HUES48 (cell line): ENCODE results near the gene ACACB.
"Not testable (repeated sequence)": the region's sequence is repeated elsewhere in the genome, so short reads cannot be mapped to it uniquely, and the experiment has no call there.

Experiments
- H3K27ac ChIP-seq: one replicate; pipeline ENCODE4 v1.7.0; 2013; ENCODE audit warnings: low read depth, low read length, inconsistent platforms
- H3K27me3 ChIP-seq: 2 replicates; pipeline ENCODE4 v1.6.1; 2013; ENCODE audit warnings: mild to moderate bottlenecking, low read length; ENCODE audit not compliant: control insufficient read depth, insufficient read depth
- H3K36me3 ChIP-seq: 2 replicates; pipeline ENCODE4 v1.6.1; 2013; ENCODE audit warnings: low read length; ENCODE audit not compliant: control insufficient read depth, insufficient read depth
- H3K4me1 ChIP-seq: 2 replicates; pipeline ENCODE4 v1.6.1; 2013; ENCODE audit warnings: mild to moderate bottlenecking, low read length; ENCODE audit not compliant: control insufficient read depth, insufficient read depth
- H3K4me3 ChIP-seq: 2 replicates; pipeline ENCODE4 v1.5.1; 2013; ENCODE audit warnings: mild to moderate bottlenecking, low read depth, low read length
- H3K9ac ChIP-seq: 2 replicates; pipeline ENCODE4 v1.6.1; 2013; ENCODE audit warnings: mild to moderate bottlenecking, low read depth, low read length, moderate library complexity
- H3K9me3 ChIP-seq: 2 replicates; pipeline ENCODE4 v1.6.1; 2013; ENCODE audit warnings: low read length; ENCODE audit not compliant: control insufficient read depth, insufficient read depth

The ACACB gene

DNA sequence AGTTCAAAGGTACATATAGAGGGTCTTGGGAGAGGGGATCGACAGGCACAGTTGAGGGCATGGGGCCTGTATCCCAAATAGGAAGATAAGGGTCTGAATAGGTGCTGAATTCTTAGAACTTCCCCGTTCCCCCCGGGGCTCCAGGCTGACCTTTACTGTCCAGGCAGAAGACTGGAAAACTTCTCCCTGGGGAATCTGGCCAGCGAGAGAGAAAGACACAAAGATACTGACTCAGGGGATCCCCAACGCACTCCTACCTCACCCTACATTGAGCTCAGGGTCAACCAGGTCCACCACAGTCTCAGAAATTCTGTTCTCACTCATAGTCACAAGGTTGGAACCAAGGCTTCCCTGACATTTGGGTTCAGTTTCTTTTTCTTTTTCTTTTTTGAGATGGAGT, 46.2 kb downstream of the ACACB start:
- Histone ChIP-seq H3K27ac (no peak overlapping the region), H3K9me3 (no peaks in the 10 kb centered on the region), H3K36me3 (peaks cover under 1% of the 10 kb centered on the region; the same call in 1 of the 2 replicates), H3K27me3 (no peaks in the 10 kb centered on the region), H3K4me3 (no peak overlapping the region), H3K9ac (no peak overlapping the region), H3K4me1 (no peaks in the 10 kb centered on the region)

DNA sequence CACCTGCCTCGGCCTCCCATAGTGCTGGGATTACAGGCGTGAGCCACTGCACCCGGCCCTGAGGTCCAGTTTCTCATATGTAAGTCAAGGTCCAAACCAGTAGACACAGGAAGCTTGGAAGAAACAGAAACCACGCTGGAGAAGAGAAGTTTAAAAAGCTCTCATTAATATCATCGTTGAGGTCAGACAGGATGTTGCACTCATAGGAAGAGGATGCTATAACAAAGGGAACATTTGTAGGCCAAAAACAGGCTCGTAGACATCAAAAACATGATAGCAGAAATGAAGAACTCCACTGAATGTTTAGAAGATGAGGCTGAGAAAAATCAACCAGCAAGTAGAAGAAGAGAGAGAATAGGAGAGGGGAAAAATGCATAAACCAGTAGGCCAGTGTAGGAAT, 46.8 kb downstream of the ACACB start:
- no peak overlapping the region for H3K9ac ChIP-seq
- H3K36me3 ChIP-seq, result peaks cover 7% of the 10 kb centered on the region; the same call in 1 of the 2 replicates
- no peak overlapping the region for H3K4me3 ChIP-seq
- no peak overlapping the region for H3K27ac ChIP-seq
- H3K9me3 ChIP-seq, result no peaks in the 10 kb centered on the region
- no peaks in the 10 kb centered on the region for H3K4me1 ChIP-seq
- no peaks in the 10 kb centered on the region for H3K27me3 ChIP-seq

DNA sequence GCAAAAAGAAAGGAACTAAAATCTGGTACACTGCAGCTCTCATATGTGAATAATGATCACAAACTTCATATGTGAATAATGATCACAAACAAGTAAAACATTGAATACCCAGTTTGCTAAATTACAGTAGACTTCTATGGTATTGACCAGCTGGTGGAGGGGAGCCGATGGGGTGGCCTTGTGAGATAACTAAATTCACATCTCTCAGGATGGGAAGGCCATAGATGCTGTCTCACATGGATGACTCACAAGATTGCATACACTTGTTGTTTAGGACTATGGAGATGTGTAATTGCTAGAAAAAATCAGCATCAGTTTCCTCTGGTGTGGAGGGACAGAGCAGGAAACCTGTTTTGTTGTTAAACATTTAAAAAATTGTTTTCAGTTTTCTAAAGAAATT, 49.2 kb downstream of the ACACB start:
- Histone ChIP-seq H3K4me1 (no peaks in the 10 kb centered on the region), H3K27me3 (no peaks in the 10 kb centered on the region), H3K9ac (no peak overlapping the region), H3K4me3 (no peak overlapping the region), H3K27ac (no peak overlapping the region), H3K9me3 (no peaks in the 10 kb centered on the region), H3K36me3 (peaks cover 20% of the 10 kb centered on the region)

DNA sequence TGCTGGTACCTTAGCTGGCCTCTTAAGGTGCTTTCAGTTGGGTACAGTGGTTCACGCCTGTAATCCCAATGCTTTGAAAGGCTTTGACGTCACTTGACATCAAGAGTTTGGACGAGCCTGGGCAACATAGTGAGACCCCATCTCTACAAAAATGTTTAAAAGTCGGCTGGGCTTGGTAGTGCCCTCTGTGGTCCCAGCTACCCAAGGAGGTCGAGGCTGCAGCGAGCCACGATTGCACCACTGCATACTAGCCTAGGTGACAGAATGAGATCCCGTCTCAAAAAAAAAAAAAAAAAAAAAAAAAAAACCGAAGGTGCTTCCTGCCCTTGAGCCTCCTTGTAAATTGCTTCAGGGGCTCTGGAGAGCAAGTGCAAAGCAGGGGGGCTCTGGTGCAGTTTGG, 50.0 kb downstream of the ACACB start:
- Histone ChIP-seq H3K9me3 (no peaks in the 10 kb centered on the region), H3K27ac (no peak overlapping the region), H3K4me1 (no peaks in the 10 kb centered on the region), H3K4me3 (no peak overlapping the region), H3K27me3 (no peaks in the 10 kb centered on the region), H3K9ac (no peak overlapping the region), H3K36me3 (peaks cover 21% of the 10 kb centered on the region)

DNA sequence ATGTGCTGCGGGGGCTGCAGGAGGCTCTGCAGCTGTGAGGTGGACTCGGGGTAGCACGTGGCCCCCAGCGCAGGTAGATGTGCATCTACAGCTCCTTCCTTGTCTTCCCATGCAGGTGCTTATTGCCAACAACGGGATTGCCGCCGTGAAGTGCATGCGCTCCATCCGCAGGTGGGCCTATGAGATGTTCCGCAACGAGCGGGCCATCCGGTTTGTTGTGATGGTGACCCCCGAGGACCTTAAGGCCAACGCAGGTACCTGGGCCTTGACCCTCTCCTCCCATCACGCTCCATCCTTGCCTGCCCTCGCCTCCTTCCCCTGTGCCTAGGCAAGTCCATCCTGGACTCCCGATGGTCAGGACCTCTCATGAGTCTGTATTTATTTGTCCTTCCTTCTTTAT, 51.4 kb downstream of the ACACB start:
- H3K27ac ChIP-seq, result no peak overlapping the region
- H3K27me3 ChIP-seq, result no peaks in the 10 kb centered on the region
- no peak overlapping the region for H3K9ac ChIP-seq
- no peaks in the 10 kb centered on the region for H3K9me3 ChIP-seq
- H3K4me1 ChIP-seq, result no peaks in the 10 kb centered on the region
- H3K36me3 ChIP-seq, result peaks cover 32% of the 10 kb centered on the region
- H3K4me3 ChIP-seq, result no peak overlapping the region

DNA sequence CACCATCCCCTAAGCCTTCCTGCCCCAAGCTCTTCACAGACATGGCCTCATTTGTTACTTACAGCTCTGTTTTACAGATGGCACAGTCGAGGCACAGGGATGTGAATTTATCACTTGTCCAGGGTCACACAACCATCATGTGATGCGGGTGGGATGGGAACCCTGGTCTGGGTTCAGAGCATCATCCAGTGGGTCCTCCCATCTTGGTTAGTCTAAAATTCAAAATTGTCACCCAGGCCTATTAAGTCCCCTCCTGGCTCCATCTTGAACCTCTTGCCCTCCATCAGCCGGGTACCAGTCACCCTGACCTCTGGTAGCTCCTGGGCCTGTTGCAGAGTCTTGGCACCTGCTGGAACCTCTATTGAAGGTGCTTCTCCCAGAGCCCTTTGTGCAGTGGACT, 52.9 kb downstream of the ACACB start:
- H3K27me3 ChIP-seq, result no peaks in the 10 kb centered on the region
- no peaks in the 10 kb centered on the region for H3K4me1 ChIP-seq
- H3K9me3 ChIP-seq, result no peaks in the 10 kb centered on the region
- no peak overlapping the region for H3K27ac ChIP-seq
- H3K9ac ChIP-seq, result no peak overlapping the region
- H3K36me3 ChIP-seq, result peaks cover 32% of the 10 kb centered on the region
- no peak overlapping the region for H3K4me3 ChIP-seq

DNA sequence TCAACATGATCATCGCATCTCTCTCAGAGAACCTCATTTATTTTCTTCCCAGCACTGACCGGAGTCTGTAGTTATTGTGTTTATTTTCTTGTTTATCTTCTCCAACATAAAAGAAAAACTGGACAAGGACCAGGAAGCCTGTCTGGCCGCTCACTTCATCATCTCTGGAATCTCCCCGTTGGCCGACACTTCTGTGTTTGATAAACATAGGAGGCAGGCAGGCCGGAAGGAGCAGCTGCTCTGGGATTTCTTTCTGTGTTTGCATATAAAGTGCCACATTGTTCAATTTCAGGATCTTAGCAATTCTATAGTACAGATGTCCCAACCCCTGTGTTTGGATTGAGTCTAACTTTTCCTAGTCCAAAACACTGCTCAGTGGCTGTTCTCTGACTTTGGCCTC, 53.3 kb downstream of the ACACB start:
- Histone ChIP-seq H3K27me3 (no peaks in the 10 kb centered on the region), H3K9ac (no peak overlapping the region), H3K4me3 (no peak overlapping the region), H3K9me3 (no peaks in the 10 kb centered on the region), H3K4me1 (no peaks in the 10 kb centered on the region), H3K36me3 (peaks cover 32% of the 10 kb centered on the region), H3K27ac (no peak overlapping the region)

DNA sequence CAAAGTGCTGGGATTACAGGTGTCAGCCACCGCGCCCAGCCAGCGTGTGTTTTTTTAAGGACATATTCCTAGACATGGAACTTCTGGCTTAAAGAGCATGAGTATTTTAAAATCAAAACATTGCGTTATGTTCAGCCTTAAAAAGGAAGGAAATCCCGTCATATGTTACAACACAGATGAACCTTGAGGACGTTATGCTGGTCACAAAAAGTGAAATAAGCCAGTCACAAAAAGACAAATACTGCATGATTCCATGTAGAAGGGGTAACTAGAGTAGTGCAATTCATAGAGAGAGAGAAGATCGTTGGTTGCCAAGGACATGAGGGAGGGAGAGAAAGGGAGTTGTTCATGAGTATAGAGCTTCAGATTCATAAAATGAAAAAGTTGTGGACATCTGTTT, 53.9 kb downstream of the ACACB start:
- H3K9me3 ChIP-seq, result no peaks in the 10 kb centered on the region
- H3K4me3 ChIP-seq, result no peak overlapping the region
- peaks cover 32% of the 10 kb centered on the region for H3K36me3 ChIP-seq
- no peak overlapping the region for H3K27ac ChIP-seq
- H3K4me1 ChIP-seq, result no peaks in the 10 kb centered on the region
- no peak overlapping the region for H3K9ac ChIP-seq
- H3K27me3 ChIP-seq, result no peaks in the 10 kb centered on the region

DNA sequence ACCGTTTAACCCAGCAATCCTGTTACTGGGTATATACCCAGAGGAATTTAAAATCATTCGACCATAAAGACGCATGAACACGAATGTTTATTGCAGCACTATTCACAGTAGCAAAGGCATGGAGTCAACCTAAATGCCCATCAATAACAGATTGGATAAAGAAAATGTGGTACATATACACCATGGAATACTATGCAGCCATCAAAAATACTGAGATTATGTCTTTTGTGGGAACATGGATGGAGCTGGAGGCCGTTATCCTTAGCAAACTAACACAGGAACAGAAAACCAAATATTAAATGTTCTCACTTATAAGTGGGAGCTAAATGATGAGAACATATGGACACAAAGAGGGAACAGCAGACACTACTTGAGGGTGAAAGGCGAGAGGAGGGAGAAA, 56.4 kb downstream of the ACACB start:
- H3K4me3 ChIP-seq, H3K9ac ChIP-seq, H3K27me3 ChIP-seq, H3K9me3 ChIP-seq, H3K27ac ChIP-seq, H3K4me1 ChIP-seq: not testable (repeated sequence)
- H3K36me3 ChIP-seq, result peaks cover 29% of the 10 kb centered on the region

DNA sequence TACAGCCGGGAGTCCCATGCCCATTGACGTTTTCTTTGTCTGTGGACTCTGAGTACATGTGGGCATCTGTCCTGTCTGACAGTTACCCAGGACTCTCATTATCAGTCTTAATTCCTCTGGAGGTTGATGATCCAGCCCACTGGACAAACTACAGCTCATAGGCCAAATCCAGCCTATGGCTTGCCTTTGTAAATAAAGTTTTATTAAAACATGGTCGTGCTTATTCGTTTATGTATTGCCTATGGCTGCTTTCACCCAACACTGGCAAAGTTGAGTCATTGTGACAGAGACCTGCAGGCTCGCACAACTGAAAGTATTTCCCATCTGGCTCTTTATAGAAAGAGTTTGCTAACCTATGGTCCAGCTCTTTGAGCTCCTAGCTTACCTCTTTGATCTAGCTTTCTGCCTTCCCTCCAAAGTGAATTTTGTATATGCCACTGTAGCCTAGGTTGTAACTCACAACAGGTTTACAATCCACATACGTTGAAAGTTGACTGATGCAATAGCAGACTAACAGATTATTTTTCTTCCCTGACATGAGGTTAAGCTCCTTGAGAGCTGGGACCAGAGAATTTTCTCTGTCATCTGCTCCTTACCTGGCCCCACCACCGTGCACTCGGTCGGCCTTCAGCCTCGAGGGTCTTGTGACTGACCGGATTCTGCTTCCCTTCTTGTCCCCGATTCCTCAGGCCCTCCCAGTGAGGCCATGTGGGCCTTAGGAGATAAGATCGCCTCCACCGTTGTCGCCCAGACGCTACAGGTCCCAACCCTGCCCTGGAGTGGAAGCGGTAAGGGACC, 57.3 kb downstream of the ACACB start:
- Histone ChIP-seq H3K27me3 (no peaks in the 10 kb centered on the region), H3K36me3 (peaks cover 23% of the 10 kb centered on the region), H3K9me3 (no peaks in the 10 kb centered on the region), H3K4me3 (no peak overlapping the region), H3K9ac (no peak overlapping the region), H3K27ac (no peak overlapping the region), H3K4me1 (no peaks in the 10 kb centered on the region)

DNA sequence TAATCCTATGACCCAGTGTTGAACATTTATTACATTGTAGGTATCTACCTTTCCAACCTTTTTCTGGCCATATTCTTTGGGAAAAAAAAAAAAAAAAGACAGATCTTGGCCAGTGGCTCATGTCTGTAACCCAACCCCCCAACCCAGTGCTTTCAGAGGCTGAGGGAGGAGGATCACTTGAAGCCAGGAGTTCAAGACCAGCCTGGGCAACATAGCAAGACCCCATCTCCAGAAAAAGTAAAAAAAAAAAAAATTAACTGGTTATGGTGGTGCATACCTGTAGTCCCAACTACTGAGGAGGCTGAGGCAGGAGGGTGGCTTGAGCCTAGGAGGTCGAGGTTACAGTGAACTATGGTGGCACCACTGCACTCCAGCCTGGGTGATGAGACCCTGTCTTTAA, 58.1 kb downstream of the ACACB start:
- Histone ChIP-seq H3K36me3 (peaks cover 27% of the 10 kb centered on the region), H3K4me1 (no peaks in the 10 kb centered on the region), H3K9me3 (no peaks in the 10 kb centered on the region), H3K27me3 (no peaks in the 10 kb centered on the region), H3K4me3 (no peak overlapping the region), H3K9ac (no peak overlapping the region), H3K27ac (no peak overlapping the region)
